Measurements from ENCODE around the gene IL17RC.

The IL17RC gene

GRCh38 chr3:9878700-9879099, 38.2 kb upstream of the IL17RC start:
- H2BK12ac ChIP-seq (ENCODE audit: low read length), result peak overlapping the region; percentile 16
- H3K4me3 ChIP-seq (ENCODE audit: low read length in 2 of 2), result no peak overlapping the region
- no peak overlapping the region for H2BK120ac ChIP-seq (ENCODE audit: low read depth, low read length)
- no peak for DNase-seq (ENCODE audit: low spot score)
- H3K27me3 ChIP-seq (ENCODE audit: control insufficient read depth in 3 of 3, insufficient read depth in 3 of 3, low read depth in 1 of 3, low read length in 3 of 3), result peaks cover 0 to 15% (median 0%) of the 10 kb centered on the region in 3 experiments
- H3K36me3 ChIP-seq (replicated peaks in 1 of 2; ENCODE audit: control insufficient read depth in 2 of 2, insufficient read depth in 2 of 2, low read length in 2 of 2), result no peaks in the 10 kb centered on the region
- no peak overlapping the region for H3K27ac ChIP-seq (replicated peaks; ENCODE audit: low read length)
- H4K91ac ChIP-seq (ENCODE audit: low read depth, low read length, poor library complexity), result no peak overlapping the region
- H3K4ac ChIP-seq (ENCODE audit: low read length), result no peak overlapping the region
- H2AK5ac ChIP-seq (ENCODE audit: low read depth, low read length), result no peak overlapping the region
- H3K4me2 ChIP-seq (ENCODE audit: insufficient read depth, low read length, poor library complexity, severe bottlenecking), result no peak overlapping the region
- H3K18ac ChIP-seq (ENCODE audit: low read length), result no peak overlapping the region
- H3K9me3 ChIP-seq (replicated peaks in 1 of 2; ENCODE audit: control insufficient read depth in 2 of 2, insufficient read depth in 1 of 2, low read depth in 1 of 2, low read length in 2 of 2), result no peaks in the 10 kb centered on the region
- peak overlapping the region; percentile 72 for H4K8ac ChIP-seq (ENCODE audit: low read depth, low read length)
- no peaks in the 10 kb centered on the region for H3K79me1 ChIP-seq (ENCODE audit: low read depth, low read length)
- no CpG with 5 or more reads among the region's 5 CpGs for WGBS, 2 donors (ENCODE audit: extremely low coverage in 2 of 2, insufficient read length in 2 of 2, insufficient replicate concordance in 1 of 2)
- no peak overlapping the region for H3K14ac ChIP-seq (ENCODE audit: low read length)
- no peak overlapping the region for H3K9ac ChIP-seq (ENCODE audit: low read depth, low read length, poor library complexity)
- no peak overlapping the region for H2BK5ac ChIP-seq (ENCODE audit: low read length)
- H3K23ac ChIP-seq (ENCODE audit: low read depth, low read length, poor library complexity), result no peak overlapping the region
- no peak overlapping the region for H2AFZ ChIP-seq (ENCODE audit: low read length)
- no peaks in the 10 kb centered on the region for H3K4me1 ChIP-seq (ENCODE audit: control insufficient read depth in 2 of 2, insufficient read depth in 1 of 2, low read depth in 1 of 2, low read length in 2 of 2)
- H2BK15ac ChIP-seq (ENCODE audit: low read length), result no peak overlapping the region

GRCh38 chr3:9879830-9880549, 36.9 kb upstream of the IL17RC start, which contains the start of gene CIDEC:
Gene CIDEC (minus strand): TSS chr3:9880253. CDS start chr3:9878486, 1,767 bp downstream.
- no peak within 1 kb of the TSS for H3K4me2 ChIP-seq (ENCODE audit: insufficient read depth, low read length, poor library complexity, severe bottlenecking)
- H3K4me1 ChIP-seq (ENCODE audit: control insufficient read depth in 2 of 2, insufficient read depth in 1 of 2, low read depth in 1 of 2, low read length in 2 of 2), result no peaks in the 10 kb centered on the region
- H2BK15ac ChIP-seq (ENCODE audit: low read length), result no peak within 1 kb of the TSS
- H2BK120ac ChIP-seq (ENCODE audit: low read depth, low read length), result no peak within 1 kb of the TSS
- no CpG with 5 or more reads among the region's 7 CpGs for WGBS, 2 donors (ENCODE audit: extremely low coverage in 2 of 2, insufficient read length in 2 of 2, insufficient replicate concordance in 1 of 2)
- H3K27me3 ChIP-seq (ENCODE audit: control insufficient read depth in 3 of 3, insufficient read depth in 3 of 3, low read depth in 1 of 3, low read length in 3 of 3), result peaks cover 0 to 15% (median 0%) of the 10 kb centered on the region in 3 experiments
- H2AK5ac ChIP-seq (ENCODE audit: low read depth, low read length), result no peak within 1 kb of the TSS
- H3K79me1 ChIP-seq (ENCODE audit: low read depth, low read length), result no peaks in the 10 kb centered on the region
- H2BK5ac ChIP-seq (ENCODE audit: low read length), result no peak within 1 kb of the TSS
- no peak within 1 kb of the TSS for H4K91ac ChIP-seq (ENCODE audit: low read depth, low read length, poor library complexity)
- no peak within 1 kb of the TSS for H3K27ac ChIP-seq (replicated peaks; ENCODE audit: low read length)
- no peak within 1 kb of the TSS for H3K18ac ChIP-seq (ENCODE audit: low read length)
- no peak within 1 kb of the TSS for H2BK12ac ChIP-seq (ENCODE audit: low read length)
- no peak within 1 kb of the TSS for H3K9ac ChIP-seq (ENCODE audit: low read depth, low read length, poor library complexity)
- H3K9me3 ChIP-seq (replicated peaks in 1 of 2; ENCODE audit: control insufficient read depth in 2 of 2, insufficient read depth in 1 of 2, low read depth in 1 of 2, low read length in 2 of 2), result no peaks in the 10 kb centered on the region
- H3K36me3 ChIP-seq (replicated peaks in 1 of 2; ENCODE audit: control insufficient read depth in 2 of 2, insufficient read depth in 2 of 2, low read length in 2 of 2), result no peaks in the 10 kb centered on the region
- no peak within 1 kb of the TSS for H3K4me3 ChIP-seq (ENCODE audit: low read length in 2 of 2)
- no peak within 1 kb of the TSS for H3K23ac ChIP-seq (ENCODE audit: low read depth, low read length, poor library complexity)
- no peak within 1 kb of the TSS for H4K8ac ChIP-seq (ENCODE audit: low read depth, low read length)
- H2AFZ ChIP-seq (ENCODE audit: low read length), result no peak within 1 kb of the TSS
- H3K4ac ChIP-seq (ENCODE audit: low read length), result no peak within 1 kb of the TSS
- H3K14ac ChIP-seq (ENCODE audit: low read length), result no peak within 1 kb of the TSS
- DNase-seq (ENCODE audit: low spot score), result no peak

GRCh38 chr3:9881441-9881840, 35.5 kb upstream of the IL17RC start:
- Histone ChIP-seq H3K18ac (ENCODE audit: low read length) (no peak overlapping the region), H3K79me1 (ENCODE audit: low read depth, low read length) (no peaks in the 10 kb centered on the region), H3K27me3 (ENCODE audit: control insufficient read depth in 3 of 3, insufficient read depth in 3 of 3, low read depth in 1 of 3, low read length in 3 of 3) (peaks cover 0 to 15% (median 0%) of the 10 kb centered on the region in 3 experiments), H2AK5ac (ENCODE audit: low read depth, low read length) (no peak overlapping the region), H2BK12ac (ENCODE audit: low read length) (no peak overlapping the region), H2BK5ac (ENCODE audit: low read length) (no peak overlapping the region), H3K4me2 (ENCODE audit: insufficient read depth, low read length, poor library complexity, severe bottlenecking) (no peak overlapping the region), H3K4me1 (ENCODE audit: control insufficient read depth in 2 of 2, insufficient read depth in 1 of 2, low read depth in 1 of 2, low read length in 2 of 2) (no peaks in the 10 kb centered on the region), H3K9me3 (replicated peaks in 1 of 2; ENCODE audit: control insufficient read depth in 2 of 2, insufficient read depth in 1 of 2, low read depth in 1 of 2, low read length in 2 of 2) (no peaks in the 10 kb centered on the region), H3K23ac (ENCODE audit: low read depth, low read length, poor library complexity) (no peak overlapping the region), H2BK120ac (ENCODE audit: low read depth, low read length) (no peak overlapping the region), H4K8ac (ENCODE audit: low read depth, low read length) (no peak overlapping the region), H3K9ac (ENCODE audit: low read depth, low read length, poor library complexity) (no peak overlapping the region), H3K4ac (ENCODE audit: low read length) (no peak overlapping the region), H3K4me3 (ENCODE audit: low read length in 2 of 2) (no peak overlapping the region), H2BK15ac (ENCODE audit: low read length) (no peak overlapping the region), H3K36me3 (replicated peaks in 1 of 2; ENCODE audit: control insufficient read depth in 2 of 2, insufficient read depth in 2 of 2, low read length in 2 of 2) (no peaks in the 10 kb centered on the region), H2AFZ (ENCODE audit: low read length) (no peak overlapping the region), H3K14ac (ENCODE audit: low read length) (no peak overlapping the region), H3K27ac (replicated peaks; ENCODE audit: low read length) (no peak overlapping the region), H4K91ac (ENCODE audit: low read depth, low read length, poor library complexity) (no peak overlapping the region)
- WGBS, 2 donors (ENCODE audit: extremely low coverage in 2 of 2, insufficient read length in 2 of 2, insufficient replicate concordance in 1 of 2), result no CpG with 5 or more reads among the region's 1 CpG
- no peak for DNase-seq (ENCODE audit: low spot score)

GRCh38 chr3:9883706-9884554, 33.0 kb upstream of the IL17RC start:
- H3K9me3 ChIP-seq (replicated peaks in 1 of 2; ENCODE audit: control insufficient read depth in 2 of 2, insufficient read depth in 1 of 2, low read depth in 1 of 2, low read length in 2 of 2), result no peaks in the 10 kb centered on the region
- H3K14ac ChIP-seq (ENCODE audit: low read length), result no peak overlapping the region
- H3K79me1 ChIP-seq (ENCODE audit: low read depth, low read length), result no peaks in the 10 kb centered on the region
- H3K27me3 ChIP-seq (ENCODE audit: control insufficient read depth in 3 of 3, insufficient read depth in 3 of 3, low read depth in 1 of 3, low read length in 3 of 3), result peaks cover 0 to 8% (median 0%) of the 10 kb centered on the region in 3 experiments
- H4K8ac ChIP-seq (ENCODE audit: low read depth, low read length), result no peak overlapping the region
- no peaks in the 10 kb centered on the region for H3K36me3 ChIP-seq (replicated peaks in 1 of 2; ENCODE audit: control insufficient read depth in 2 of 2, insufficient read depth in 2 of 2, low read length in 2 of 2)
- no peaks in the 10 kb centered on the region for H3K4me1 ChIP-seq (ENCODE audit: control insufficient read depth in 2 of 2, insufficient read depth in 1 of 2, low read depth in 1 of 2, low read length in 2 of 2)
- H4K91ac ChIP-seq (ENCODE audit: low read depth, low read length, poor library complexity), result no peak overlapping the region
- H2BK5ac ChIP-seq (ENCODE audit: low read length), result no peak overlapping the region
- no CpG with 5 or more reads among the region's 7 CpGs for WGBS, 2 donors (ENCODE audit: extremely low coverage in 2 of 2, insufficient read length in 2 of 2, insufficient replicate concordance in 1 of 2)
- no peak for DNase-seq (ENCODE audit: low spot score)
- H3K18ac ChIP-seq (ENCODE audit: low read length), result no peak overlapping the region
- no peak overlapping the region for H3K4ac ChIP-seq (ENCODE audit: low read length)
- no peak overlapping the region for H2BK15ac ChIP-seq (ENCODE audit: low read length)
- H3K27ac ChIP-seq (replicated peaks; ENCODE audit: low read length), result no peak overlapping the region
- no peak overlapping the region for H2BK120ac ChIP-seq (ENCODE audit: low read depth, low read length)
- H2AFZ ChIP-seq (ENCODE audit: low read length), result no peak overlapping the region
- no peak overlapping the region for H2BK12ac ChIP-seq (ENCODE audit: low read length)
- H3K23ac ChIP-seq (ENCODE audit: low read depth, low read length, poor library complexity), result no peak overlapping the region
- no peak overlapping the region for H3K4me2 ChIP-seq (ENCODE audit: insufficient read depth, low read length, poor library complexity, severe bottlenecking)
- no peak overlapping the region for H2AK5ac ChIP-seq (ENCODE audit: low read depth, low read length)
- no peak overlapping the region for H3K4me3 ChIP-seq (ENCODE audit: low read length in 2 of 2)
- no peak overlapping the region for H3K9ac ChIP-seq (ENCODE audit: low read depth, low read length, poor library complexity)
